HG03460 (cell line): ENCODE measurements around the gene RAB14.
"Not testable (repeated sequence)": the region's sequence is repeated elsewhere in the genome, so short reads cannot be mapped to it uniquely, and the experiment has no call there.

Experiments used
- ATAC-seq: cut with Tn5 transposase; IDR thresholded peaks from one replicate; pipeline ENCODE4 v1.9.1; 2021; ENCODE audit not compliant: unreplicated experiment

RAB14 gene

GRCh38 chr9:121192959-121193640 lies 8.6 kb downstream of the RAB14 start:
- no peak for ATAC-seq

GRCh38 chr9:121192518-121192917 lies 9.2 kb downstream of the RAB14 start:
- no peak for ATAC-seq

- ATAC-seq, result no peak
These were observed 10.4 kb downstream of the RAB14 start for GRCh38 chr9:121191235-121191634.

- no peak for ATAC-seq
These were observed 12.0 kb downstream of the RAB14 start for GRCh38 chr9:121189660-121190059.

GRCh38 chr9:121189006-121189405 lies 12.7 kb downstream of the RAB14 start:
- no peak for ATAC-seq

- no peak for ATAC-seq
These were observed 13.9 kb downstream of the RAB14 start for GRCh38 chr9:121187636-121188305.

GRCh38 chr9:121185774-121186403 lies 15.8 kb downstream of the RAB14 start:
- ATAC-seq, result no peak

GRCh38 chr9:121185178-121185745 lies 16.4 kb downstream of the RAB14 start:
- no peak for ATAC-seq

- ATAC-seq, result no peak
These were observed 17.2 kb downstream of the RAB14 start for GRCh38 chr9:121184463-121184862.

- no peak for ATAC-seq
These were observed 17.8 kb downstream of the RAB14 start for GRCh38 chr9:121183666-121184423.

- ATAC-seq, result no peak
These were observed 18.7 kb downstream of the RAB14 start for GRCh38 chr9:121182989-121183388.

GRCh38 chr9:121182101-121182836 lies 19.4 kb downstream of the RAB14 start:
- no peak for ATAC-seq

- ATAC-seq, result no peak
These were observed 21.6 kb downstream of the RAB14 start for GRCh38 chr9:121179930-121180681.

GRCh38 chr9:121179373-121179721 lies 22.3 kb downstream of the RAB14 start:
- not testable (repeated sequence) for ATAC-seq

- no peak for ATAC-seq
These were observed 22.8 kb downstream of the RAB14 start for GRCh38 chr9:121178676-121179372.

GRCh38 chr9:121173501-121173900 lies 28.2 kb downstream of the RAB14 start:
- no peak for ATAC-seq

- no peak for ATAC-seq
These were observed 28.8 kb downstream of the RAB14 start for GRCh38 chr9:121172726-121173487.

- no peak for ATAC-seq
These were observed 30.4 kb downstream of the RAB14 start for GRCh38 chr9:121171236-121171635.
